ENCODE measurements around the gene ZSCAN5B. TPM values are rescaled to one million over a fixed set of nuclear protein-coding genes. Genes with fewer than 3 reads are reported as not detected.
A peak's percentile ranks its signal among the peaks of the same experiment; 100 is the strongest.
"Not testable (repeated sequence)": the region's sequence is repeated elsewhere in the genome, so short reads cannot be mapped to it uniquely, and the experiment has no call there.

The ZSCAN5B gene
- total RNA-seq, 1 experiment from 2014 or later, result not detected

GRCh38 chr19:56221442-56221841 is 23.9 kb upstream of the ZSCAN5B start:
- no CpG with 5 or more reads among the region's 9 CpGs for WGBS (ENCODE audit: extremely low coverage, insufficient read length, low lambda C conversion rate)
- not testable (repeated sequence) for H3K4me1 ChIP-seq (ENCODE audit: insufficient read depth, low read length); H2BK12ac ChIP-seq (ENCODE audit: insufficient read length, low read depth, low read length)

More at GRCh38 chr19:56221442-56221841, 23.9 kb upstream of the ZSCAN5B start:
- H3K4me3 Mint-ChIP-seq; H2BK5ac ChIP-seq (ENCODE audit: insufficient read length, low read length); H3K79me2 ChIP-seq (ENCODE audit: insufficient read depth, low read length); H3K27ac ChIP-seq (ENCODE audit: insufficient read length, low read depth, low read length); H2BK20ac ChIP-seq (ENCODE audit: low read depth, low read length, poor library complexity, severe bottlenecking); H3K27me3 ChIP-seq (ENCODE audit: insufficient read depth, low read length); H3K79me1 ChIP-seq (ENCODE audit: insufficient read depth, low read depth, low read length, poor library complexity, severe bottlenecking); H3K56ac ChIP-seq (ENCODE audit: insufficient read length, low read depth, low read length); H3K36me3 Mint-ChIP-seq (ENCODE audit: insufficient read depth in 1 of 3, low read depth in 3 of 3); H3K9me3 ChIP-seq (ENCODE audit: control insufficient read depth, low read depth, low read length); H3K23me2 ChIP-seq (ENCODE audit: insufficient read length, low read depth, low read length, poor library complexity, severe bottlenecking); H3K27me3 Mint-ChIP-seq (ENCODE audit: low read depth); H3K23ac ChIP-seq (ENCODE audit: insufficient read length, low read depth, low read length); H3K4me1 Mint-ChIP-seq; H2BK15ac ChIP-seq (ENCODE audit: low read depth, low read length); H4K20me1 ChIP-seq (ENCODE audit: control insufficient read depth, insufficient read depth, insufficient read length); H2BK120ac ChIP-seq (ENCODE audit: low read depth, low read length, poor library complexity, severe bottlenecking); H4K5ac ChIP-seq (ENCODE audit: insufficient read length, low read depth, low read length); H3K4me2 ChIP-seq (ENCODE audit: insufficient read depth, insufficient read length, low read length); H3K18ac ChIP-seq (ENCODE audit: insufficient read length, low read depth, low read length); H3T11ph ChIP-seq (ENCODE audit: low read length); H3K27ac Mint-ChIP-seq; H4K91ac ChIP-seq (ENCODE audit: insufficient read length, low read depth, low read length); H2AFZ ChIP-seq (ENCODE audit: low read length); H3K4ac ChIP-seq (ENCODE audit: low read depth, low read length); H3K9ac ChIP-seq (ENCODE audit: extremely low read depth, insufficient read length, low read length); H2AK5ac ChIP-seq (ENCODE audit: insufficient read length, low read length); H4K8ac ChIP-seq (replicated peaks; ENCODE audit: insufficient read length, low read depth, low read length); H3K14ac ChIP-seq (ENCODE audit: insufficient read depth, low read length): not testable (repeated sequence)
- TF ChIP-seq CTCF (conservative IDR thresholded peaks at IDR 0.05), result peak; percentile 63
- DNase-seq, result peak; percentile 43
- H3K9me3 Mint-ChIP-seq, result peaks cover 0 to 16% of the 10 kb centered on the region in 2 experiments; a peak in 2 of 5 replicates

Measured in H9 (cell line).